Effector memory CD4-positive, alpha-beta T cell (primary cell): ENCODE measurements around the gene PTPRN2.

ENCODE experiments used
- DNase-seq, 3 donors: peaks; one replicate each; pipeline ENCODE4 v3.0.0-alpha.2; 2020
- H3K27ac ChIP-seq: 2 replicates; pipeline ENCODE4 v1.7.0; 2013; ENCODE audit warnings: mild to moderate bottlenecking, low read length, moderate library complexity; ENCODE audit not compliant: insufficient read depth, poor library complexity, severe bottlenecking
- H3K27me3 ChIP-seq: replicated peaks from 2 replicates; pipeline ENCODE4 v1.7.0; 2013; ENCODE audit warnings: mild to moderate bottlenecking, low read length; ENCODE audit not compliant: insufficient read depth, control insufficient read depth, poor library complexity, severe bottlenecking
- H3K36me3 ChIP-seq: 2 replicates; pipeline ENCODE4 v1.7.0; 2013; ENCODE audit warnings: mild to moderate bottlenecking, low read length, moderate library complexity; ENCODE audit not compliant: control insufficient read depth, insufficient read depth
- H3K4me1 ChIP-seq: 2 replicates; pipeline ENCODE4 v1.7.0; 2013; ENCODE audit warnings: low read length, mild to moderate bottlenecking; ENCODE audit not compliant: control insufficient read depth, insufficient read depth, poor library complexity, severe bottlenecking
- H3K4me3 ChIP-seq: 2 replicates; pipeline ENCODE4 v1.7.0; 2013; ENCODE audit warnings: low read length, low read depth, mild to moderate bottlenecking; ENCODE audit not compliant: insufficient read depth, poor library complexity, severe bottlenecking
- H3K9me3 ChIP-seq: 2 replicates; pipeline ENCODE4 v1.7.0; 2013; ENCODE audit warnings: mild to moderate bottlenecking, low read length, moderate library complexity; ENCODE audit not compliant: control insufficient read depth

PTPRN2 gene

DNA sequence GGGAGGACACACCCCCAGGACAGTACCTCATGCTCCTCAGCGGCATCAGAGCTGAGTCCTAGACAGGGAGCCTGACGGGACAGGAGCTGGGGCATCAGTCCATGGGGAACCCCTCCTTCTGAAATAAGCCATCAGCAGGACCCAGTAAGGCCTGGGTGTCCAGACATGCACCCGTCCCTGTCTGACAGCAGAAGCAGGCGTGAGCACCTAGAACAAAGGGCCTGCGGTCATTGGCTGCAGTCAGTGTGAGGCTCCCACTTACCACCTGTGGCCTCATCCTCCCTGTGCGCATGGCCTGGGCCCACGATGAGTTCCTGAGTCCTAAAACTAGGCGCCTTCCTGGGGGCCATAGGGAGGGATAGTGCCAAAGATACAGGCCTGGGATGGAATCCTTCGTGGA is 484.7 kb downstream of the PTPRN2 start:
- H3K4me3 ChIP-seq, result no peak overlapping the region
- no peak for DNase-seq
- H3K4me1 ChIP-seq, result no peaks in the 10 kb centered on the region
- no peaks in the 10 kb centered on the region for H3K36me3 ChIP-seq
- no peak overlapping the region for H3K27ac ChIP-seq
- no peaks in the 10 kb centered on the region for H3K9me3 ChIP-seq
- H3K27me3 ChIP-seq, result no peaks in the 10 kb centered on the region

DNA sequence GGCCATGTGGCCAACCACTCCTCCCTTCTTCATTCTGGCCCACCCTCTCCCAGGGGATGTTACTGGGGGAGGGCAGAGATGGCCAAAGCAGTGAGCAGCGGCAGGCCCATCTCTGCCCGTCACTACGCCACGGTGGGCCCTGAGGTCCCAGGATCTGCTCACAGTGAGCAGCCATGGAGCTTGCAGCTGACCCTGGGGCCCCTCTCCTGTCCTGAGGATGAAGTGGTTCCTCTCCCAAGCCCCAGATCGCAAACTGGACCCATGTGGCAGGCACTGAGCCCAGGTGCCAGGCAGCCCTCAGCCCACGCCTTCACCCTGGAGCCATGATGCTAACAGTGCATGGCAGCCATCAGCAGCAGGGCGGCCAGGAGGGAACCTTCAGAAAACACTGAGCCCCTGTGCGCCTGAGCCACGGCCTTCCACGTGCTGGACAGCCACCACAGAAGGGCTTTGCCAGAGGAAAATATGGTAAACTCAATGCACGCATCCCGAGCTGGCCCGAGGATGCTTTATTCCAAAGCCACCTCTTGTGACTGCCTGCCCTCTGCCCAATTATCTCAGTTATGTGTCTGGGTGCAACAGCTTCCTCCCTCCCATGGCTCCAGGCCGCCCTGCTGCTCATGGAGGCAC is 485.7 kb downstream of the PTPRN2 start:
- Histone ChIP-seq H3K27ac (no peak overlapping the region), H3K27me3 (no peaks in the 10 kb centered on the region), H3K36me3 (no peaks in the 10 kb centered on the region), H3K4me3 (no peak overlapping the region), H3K9me3 (no peaks in the 10 kb centered on the region), H3K4me1 (no peaks in the 10 kb centered on the region)
- no peak for DNase-seq

DNA sequence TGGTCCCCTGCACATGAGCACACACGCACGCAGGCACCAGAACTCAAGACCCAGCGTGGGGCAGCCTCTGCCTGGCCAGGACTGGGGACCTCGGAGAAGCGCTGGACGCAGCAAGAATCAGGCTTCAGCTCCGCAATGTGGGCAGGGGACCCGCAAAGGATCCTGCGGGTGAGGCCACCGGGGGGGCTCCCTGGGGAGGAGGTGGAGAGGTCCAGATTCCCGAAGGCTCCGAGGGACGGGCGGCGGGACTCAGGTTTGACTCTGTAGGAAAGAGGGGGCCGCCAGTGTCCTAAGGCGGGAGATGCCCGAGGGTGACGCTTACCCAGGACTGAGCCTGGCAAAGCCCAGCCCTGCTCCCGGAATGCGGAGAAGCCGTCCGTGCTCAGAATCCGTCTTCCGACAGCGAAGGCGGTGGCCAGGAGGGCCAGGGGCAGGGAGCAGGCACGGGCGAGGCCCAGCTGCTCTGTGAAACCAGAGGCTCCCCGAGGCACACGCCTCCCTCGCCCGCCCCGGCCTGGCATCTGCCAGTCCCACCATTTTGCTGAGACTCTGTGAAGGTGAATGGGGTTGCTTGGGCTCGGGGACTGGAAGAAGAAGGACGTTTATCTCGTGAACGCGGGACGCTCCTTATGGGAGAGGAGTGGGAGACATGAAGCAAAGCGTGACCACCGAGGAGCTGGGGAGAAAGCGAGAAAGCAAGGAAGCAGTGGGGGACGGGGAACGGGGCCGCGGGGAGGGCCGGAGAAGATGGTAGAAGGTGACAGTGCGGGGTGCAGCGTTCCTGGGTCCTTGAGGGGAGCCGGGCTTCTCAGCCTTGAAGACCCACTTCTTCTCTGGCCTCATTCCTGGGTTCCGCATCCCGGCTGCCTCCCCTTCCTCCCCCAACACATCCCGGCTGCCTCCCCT is 489.2 kb downstream of the PTPRN2 start:
- DNase-seq, result no peak
- no peaks in the 10 kb centered on the region for H3K36me3 ChIP-seq
- H3K4me1 ChIP-seq, result no peaks in the 10 kb centered on the region
- H3K27ac ChIP-seq, result no peak overlapping the region
- no peak overlapping the region for H3K4me3 ChIP-seq
- H3K27me3 ChIP-seq, result no peaks in the 10 kb centered on the region
- no peaks in the 10 kb centered on the region for H3K9me3 ChIP-seq

DNA sequence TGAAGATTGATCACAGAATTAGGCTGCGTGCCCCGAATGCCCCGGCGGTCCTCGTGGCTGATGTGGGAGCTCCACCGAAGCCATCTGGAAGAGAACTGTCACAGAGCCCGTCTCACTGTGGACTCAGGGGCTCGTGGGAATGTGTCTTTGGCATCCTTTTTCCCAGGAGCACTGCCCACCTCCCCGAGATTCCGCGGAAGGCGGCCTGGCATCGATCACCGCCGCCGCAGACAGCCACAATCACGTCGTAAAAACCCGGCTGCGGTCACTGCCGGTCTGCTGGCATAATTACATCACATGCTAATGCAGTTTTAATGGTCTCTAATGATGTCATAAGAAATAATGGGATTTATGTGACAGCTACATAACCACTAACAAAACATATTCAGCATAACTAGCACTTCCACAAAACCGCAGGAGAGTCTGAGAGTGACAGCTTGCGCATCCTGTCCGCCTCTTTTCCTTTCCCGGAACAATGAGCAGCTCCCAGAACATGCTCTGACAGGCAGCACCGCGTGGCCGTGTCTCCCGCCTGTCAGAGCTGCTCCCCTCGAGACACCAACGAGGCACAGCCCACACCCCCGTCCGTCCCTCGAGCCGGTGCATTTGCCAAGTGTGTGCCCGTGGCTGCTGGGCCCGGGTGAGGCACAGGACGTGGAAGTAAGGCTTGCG is 490.0 kb downstream of the PTPRN2 start:
- Histone ChIP-seq H3K9me3 (no peaks in the 10 kb centered on the region), H3K4me1 (no peaks in the 10 kb centered on the region)

DNA sequence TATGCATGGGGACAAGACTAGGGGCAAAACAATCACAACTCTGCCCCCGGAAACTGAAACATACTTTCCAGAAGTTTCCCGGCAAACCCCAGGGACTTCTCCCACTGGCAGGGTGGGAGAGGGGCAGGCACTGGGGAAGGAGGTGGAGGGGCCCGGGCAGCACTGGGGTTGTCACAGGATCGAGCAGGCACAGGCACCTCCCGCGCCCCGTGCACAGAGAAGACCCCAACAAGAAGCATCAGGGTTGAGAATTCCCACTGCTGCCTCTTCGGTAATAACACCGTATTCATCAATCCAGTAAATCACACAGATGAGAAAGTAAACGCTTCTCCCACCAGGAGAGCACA is 490.5 kb downstream of the PTPRN2 start:
- Histone ChIP-seq H3K27me3 (no peaks in the 10 kb centered on the region), H3K9me3 (no peaks in the 10 kb centered on the region)

More for the DNA sequence above, 490.0 kb downstream of the PTPRN2 start:
- Histone ChIP-seq H3K27ac (no peak overlapping the region), H3K4me3 (no peak overlapping the region), H3K27me3 (no peaks in the 10 kb centered on the region), H3K36me3 (no peaks in the 10 kb centered on the region)
- no peak for DNase-seq

DNA sequence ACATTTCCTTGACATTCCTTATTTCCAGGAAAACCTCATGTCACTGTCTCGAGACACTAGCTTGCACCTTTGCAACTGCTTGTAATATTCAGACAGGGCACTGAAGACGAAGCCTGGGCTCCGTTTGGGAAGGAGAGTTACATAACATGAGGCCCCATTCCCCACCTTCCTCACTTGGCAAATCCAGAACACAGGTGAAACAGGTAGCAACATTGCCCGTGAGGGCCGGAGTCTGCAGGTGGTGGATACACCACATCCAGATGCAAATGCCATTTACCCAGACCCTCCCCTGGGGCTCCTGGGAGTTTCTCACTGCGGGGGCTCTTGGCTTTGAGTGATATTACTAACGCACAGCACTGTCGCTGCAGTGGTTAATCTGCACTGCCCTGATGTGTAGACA is 491.0 kb downstream of the PTPRN2 start:
- DNase-seq, result no peak
- H3K36me3 ChIP-seq, result no peaks in the 10 kb centered on the region
- no peaks in the 10 kb centered on the region for H3K9me3 ChIP-seq
- no peak overlapping the region for H3K27ac ChIP-seq
- no peaks in the 10 kb centered on the region for H3K27me3 ChIP-seq
- H3K4me1 ChIP-seq, result no peaks in the 10 kb centered on the region
- H3K4me3 ChIP-seq, result no peak overlapping the region

More for the DNA sequence above, 490.5 kb downstream of the PTPRN2 start:
- no peaks in the 10 kb centered on the region for H3K4me1 ChIP-seq
- no peak overlapping the region for H3K27ac ChIP-seq
- no peak for DNase-seq
- no peak overlapping the region for H3K4me3 ChIP-seq
- no peaks in the 10 kb centered on the region for H3K36me3 ChIP-seq

DNA sequence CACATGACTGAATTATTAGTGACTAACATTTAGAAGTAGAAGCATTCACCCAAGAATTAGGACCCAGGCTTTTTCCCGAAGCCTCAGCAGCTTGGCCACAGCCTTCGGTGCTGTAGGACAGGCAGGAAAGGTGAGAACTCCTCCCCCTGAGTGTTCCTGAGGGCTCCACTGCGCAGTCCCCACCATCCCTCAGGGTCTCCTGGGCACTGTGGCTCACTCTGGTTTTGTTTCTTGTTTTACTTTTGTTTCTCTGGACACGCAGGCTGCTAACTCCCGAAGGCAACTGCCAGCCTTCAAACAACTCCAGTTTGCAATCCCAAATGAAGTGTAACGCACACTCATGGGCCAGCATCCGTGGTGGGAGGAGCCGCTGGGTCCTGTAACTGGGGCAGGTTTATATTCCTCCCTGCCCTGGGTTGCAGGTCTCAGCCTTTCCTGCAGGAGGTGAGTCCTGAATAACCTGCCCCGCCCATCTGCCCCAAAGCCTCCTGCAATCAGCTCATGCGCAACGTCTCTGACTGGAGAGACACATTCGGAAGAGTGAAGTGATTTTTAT is 492.9 kb downstream of the PTPRN2 start:
- Histone ChIP-seq H3K4me3 (no peak overlapping the region), H3K36me3 (no peaks in the 10 kb centered on the region), H3K9me3 (no peaks in the 10 kb centered on the region), H3K4me1 (no peaks in the 10 kb centered on the region), H3K27me3 (no peaks in the 10 kb centered on the region), H3K27ac (no peak overlapping the region)
- no peak for DNase-seq

DNA sequence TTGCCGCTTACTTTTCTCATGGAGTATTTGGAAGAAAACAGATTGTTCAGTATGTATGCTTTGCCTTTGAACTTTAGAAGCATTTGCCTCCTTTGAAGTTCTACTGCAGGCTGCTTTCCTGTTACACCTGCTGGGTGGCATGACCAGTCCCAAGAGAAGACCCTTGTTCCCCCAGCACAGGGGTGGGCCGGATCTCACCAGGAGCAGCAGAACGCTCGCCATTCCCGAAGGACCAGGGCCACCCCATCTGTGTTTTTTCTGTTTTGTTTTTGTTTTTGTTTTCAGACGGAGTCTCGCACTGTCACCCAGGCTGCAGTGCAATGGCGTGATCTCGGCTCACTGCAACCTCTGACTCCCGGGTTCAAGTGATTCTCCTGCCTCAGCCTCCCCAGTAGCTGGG is 493.6 kb downstream of the PTPRN2 start:
- Histone ChIP-seq H3K27me3 (no peaks in the 10 kb centered on the region), H3K4me3 (no peak overlapping the region), H3K36me3 (no peaks in the 10 kb centered on the region), H3K27ac (no peak overlapping the region), H3K9me3 (no peaks in the 10 kb centered on the region), H3K4me1 (no peaks in the 10 kb centered on the region)
- no peak for DNase-seq

DNA sequence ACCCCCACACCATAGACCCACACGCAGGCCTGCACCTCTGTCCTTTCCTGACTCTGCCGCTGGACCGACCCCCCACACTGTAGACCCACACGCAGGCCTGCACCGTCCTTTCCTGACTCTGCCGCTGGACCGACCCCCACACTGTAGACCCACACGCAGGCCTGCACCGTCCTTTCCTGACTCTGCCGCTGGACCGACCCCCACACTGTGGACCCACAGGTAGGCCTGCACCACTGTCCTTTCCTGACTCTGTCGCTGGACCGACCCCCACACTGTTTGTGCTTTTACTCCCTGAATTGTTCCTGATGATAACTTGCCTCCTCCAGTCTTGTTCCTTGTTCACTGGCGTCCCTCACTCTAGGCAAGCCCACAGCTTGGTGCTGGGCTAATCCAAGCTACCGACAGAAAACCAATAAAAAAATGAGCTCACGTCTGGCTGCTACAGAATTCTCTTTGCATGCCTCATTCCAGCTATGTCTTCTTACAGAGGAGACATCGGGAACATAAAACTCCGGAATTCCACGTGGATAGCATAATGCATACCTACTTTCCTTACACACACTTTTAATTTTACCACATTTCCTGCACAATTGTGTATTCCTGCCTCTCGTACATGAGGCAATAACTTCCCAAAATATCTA is 494.3 kb downstream of the PTPRN2 start:
- Histone ChIP-seq H3K27ac (no peak overlapping the region), H3K36me3 (no peaks in the 10 kb centered on the region), H3K9me3 (no peaks in the 10 kb centered on the region), H3K27me3 (no peaks in the 10 kb centered on the region), H3K4me1 (no peaks in the 10 kb centered on the region), H3K4me3 (no peak overlapping the region)
- no peak for DNase-seq
